Measurements from ENCODE around the gene SCAPER.

The SCAPER gene

DNA sequence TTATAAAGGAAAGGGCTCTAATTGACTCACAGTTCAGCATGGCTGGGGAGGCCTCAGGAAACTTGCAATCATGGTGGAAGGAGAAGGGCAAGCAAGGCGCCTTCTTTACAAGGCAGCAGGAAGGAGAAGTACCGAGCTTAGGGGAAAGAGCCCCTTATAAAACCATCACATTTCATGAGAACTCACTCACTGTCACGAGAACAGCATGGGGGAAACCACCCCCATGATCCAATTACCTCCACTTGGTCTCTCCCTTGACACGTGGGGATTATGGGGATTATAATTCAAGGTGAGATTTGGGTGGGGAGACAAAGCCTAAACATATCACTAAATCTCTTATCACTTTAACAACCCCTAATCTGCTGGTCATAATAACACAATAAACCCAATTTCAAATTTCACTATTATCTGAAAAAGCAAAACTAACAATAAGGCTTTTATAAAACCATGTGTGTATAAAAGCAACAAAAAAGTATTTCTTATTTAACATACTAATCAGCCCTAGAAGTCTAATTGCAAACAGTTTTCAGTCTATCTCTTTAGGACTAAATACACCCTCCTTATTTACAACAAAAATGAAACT, 43.2 kb downstream of the SCAPER start:
- TF ChIP-seq, protein P1, sequence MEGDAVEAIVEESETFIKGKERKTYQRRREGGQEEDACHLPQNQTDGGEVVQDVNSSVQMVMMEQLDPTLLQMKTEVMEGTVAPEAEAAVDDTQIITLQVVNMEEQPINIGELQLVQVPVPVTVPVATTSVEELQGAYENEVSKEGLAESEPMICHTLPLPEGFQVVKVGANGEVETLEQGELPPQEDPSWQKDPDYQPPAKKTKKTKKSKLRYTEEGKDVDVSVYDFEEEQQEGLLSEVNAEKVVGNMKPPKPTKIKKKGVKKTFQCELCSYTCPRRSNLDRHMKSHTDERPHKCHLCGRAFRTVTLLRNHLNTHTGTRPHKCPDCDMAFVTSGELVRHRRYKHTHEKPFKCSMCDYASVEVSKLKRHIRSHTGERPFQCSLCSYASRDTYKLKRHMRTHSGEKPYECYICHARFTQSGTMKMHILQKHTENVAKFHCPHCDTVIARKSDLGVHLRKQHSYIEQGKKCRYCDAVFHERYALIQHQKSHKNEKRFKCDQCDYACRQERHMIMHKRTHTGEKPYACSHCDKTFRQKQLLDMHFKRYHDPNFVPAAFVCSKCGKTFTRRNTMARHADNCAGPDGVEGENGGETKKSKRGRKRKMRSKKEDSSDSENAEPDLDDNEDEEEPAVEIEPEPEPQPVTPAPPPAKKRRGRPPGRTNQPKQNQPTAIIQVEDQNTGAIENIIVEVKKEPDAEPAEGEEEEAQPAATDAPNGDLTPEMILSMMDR (IDR thresholded peaks at IDR 0.05): no peak

DNA sequence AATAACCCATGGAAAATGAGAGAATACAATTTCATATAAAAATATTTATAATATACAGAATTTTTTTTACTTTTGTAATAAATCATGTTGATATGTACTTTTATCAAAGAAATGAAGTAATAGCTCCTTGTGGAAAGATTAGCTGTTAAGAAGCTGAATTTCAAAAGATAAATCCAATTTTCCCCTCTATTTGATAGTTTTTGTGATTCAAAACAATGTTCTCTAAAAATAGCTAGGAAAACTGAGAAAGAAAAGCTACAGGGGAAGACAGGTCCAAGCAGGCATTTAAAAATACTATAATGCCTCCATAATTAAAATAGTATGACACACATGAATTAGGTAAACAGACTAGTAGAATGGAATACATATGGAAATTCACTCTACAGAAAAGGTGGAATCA, 44.9 kb downstream of the SCAPER start:
- TF ChIP-seq, protein P1 (IDR thresholded peaks at IDR 0.05): no peak

DNA sequence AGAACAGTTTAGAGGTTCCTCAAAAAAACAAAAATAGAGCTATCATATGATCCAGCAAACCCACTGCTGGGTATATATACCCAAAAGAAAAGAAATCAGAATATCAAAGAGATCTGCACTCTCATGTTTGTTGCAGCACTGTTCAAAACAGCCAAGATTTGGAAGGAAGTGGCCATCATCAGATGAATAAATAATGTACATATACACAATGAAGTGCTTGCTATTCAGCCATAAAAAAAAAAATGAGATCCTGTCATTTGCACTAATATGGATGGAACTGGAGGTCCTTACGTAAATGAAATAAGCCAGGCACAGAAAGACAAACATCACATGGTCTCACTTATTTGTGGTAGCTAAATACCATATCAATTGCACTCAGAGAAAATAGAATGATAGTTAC, 58.4 kb downstream of the SCAPER start:
- TF ChIP-seq, protein P1 (IDR thresholded peaks at IDR 0.05): no peak

GRCh38 chr15:76844096-76844495, 61.0 kb downstream of the SCAPER start:
- TF ChIP-seq, protein P1 (IDR thresholded peaks at IDR 0.05): no peak

GRCh38 chr15:76843269-76843668, 61.9 kb downstream of the SCAPER start:
- TF ChIP-seq, protein P1 (IDR thresholded peaks at IDR 0.05): no peak

DNA sequence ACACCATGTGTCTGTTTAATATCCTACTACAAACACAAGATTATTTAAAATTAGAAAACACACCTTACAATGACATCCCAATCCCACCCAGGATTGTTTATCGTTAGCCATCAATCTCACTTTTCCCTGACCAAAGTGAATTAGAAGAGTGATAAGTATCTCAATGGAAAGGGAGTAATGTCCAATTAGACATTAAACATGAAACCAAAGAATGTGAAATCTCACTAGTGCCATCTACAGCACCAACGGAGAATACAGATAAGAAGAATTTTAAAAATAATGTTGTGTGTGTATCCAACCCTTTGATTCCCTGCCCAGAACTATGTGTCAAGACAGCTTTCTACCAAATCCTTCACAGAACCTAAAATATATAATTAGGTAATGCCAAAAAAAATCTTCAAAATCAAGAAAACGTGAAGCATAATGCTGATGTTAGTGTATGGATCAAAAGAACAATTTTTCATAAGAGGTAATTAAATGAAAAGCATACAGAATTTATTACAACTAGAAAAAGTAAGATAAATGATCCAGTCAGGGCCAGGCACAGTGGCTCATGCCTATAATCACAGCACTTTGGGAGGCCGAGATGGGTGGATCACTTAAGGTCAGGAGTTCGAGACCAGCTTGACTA, 64.2 kb downstream of the SCAPER start:
- TF ChIP-seq, protein P1 (IDR thresholded peaks at IDR 0.05): peak; percentile 75

DNA sequence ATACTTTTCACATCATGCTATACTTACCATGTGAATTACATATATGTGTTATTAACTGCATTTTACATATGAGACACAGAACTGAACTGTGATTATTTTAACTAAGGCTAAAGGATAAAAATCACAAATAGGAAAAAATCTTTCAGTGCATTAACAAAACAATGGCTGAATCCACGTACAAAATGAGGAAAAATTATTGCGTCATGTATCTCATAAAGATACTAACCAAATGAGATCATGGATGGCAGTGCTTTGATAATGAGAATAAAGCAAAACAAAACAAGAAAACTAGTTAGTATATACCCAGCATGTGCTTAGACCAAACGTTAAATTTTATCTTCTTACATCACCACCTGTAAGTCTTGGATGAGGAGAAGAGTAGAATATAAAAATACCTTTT, 66.0 kb downstream of the SCAPER start:
- TF ChIP-seq, protein P1 (IDR thresholded peaks at IDR 0.05): no peak

Data from LNCAP (cell line).